OCI-LY7 (cell line): ENCODE data around the gene SPDYE6. TPM values are rescaled to one million over a fixed set of nuclear protein-coding genes. Genes with fewer than 3 reads are reported as not detected.

ENCODE experiments used
- BruUV-seq: library from RNA; stranded (reverse); fragments of 400-500 nt; replicated peaks from 2 replicates; lab custom pipeline; 2021; lab: Mats Ljungman, UMichigan
- CTCF ChIA-PET: fragments of 300-600 bp; sonication (Branson Sonifier 250); formaldehyde crosslinking; loops from one replicate; lab custom pipeline; 2022; ENCODE audit warnings: antibody characterized with exemption; ENCODE audit not compliant: unreplicated experiment; lab: Charles Lee
- POLR2A ChIA-PET: fragments of 300-600 bp; sonication (Branson Sonifier 250); formaldehyde crosslinking; loops from one replicate; lab custom pipeline; 2022; ENCODE audit warnings: antibody characterized with exemption; lab: Charles Lee
- DNase-seq: peaks from one replicate; pipeline ENCODE4 v3.0.0-alpha.2; 2015; ENCODE audit warnings: low spot score
- H2AFZ ChIP-seq: fragments of 200-600 bp; sonication (generic), shearing (Covaris generic); 2 replicates; pipeline ENCODE4 v1.6.1; 2014; ENCODE audit warnings: mild to moderate bottlenecking, antibody characterized with exemption, low read length, moderate library complexity
- H3K27ac ChIP-seq: fragments of 200-600 bp; sonication (generic); 2 replicates; pipeline ENCODE4 v1.5.1; 2014; ENCODE audit warnings: mixed run types, low read depth, mild to moderate bottlenecking, moderate library complexity, low read length, inconsistent platforms; ENCODE audit not compliant: poor library complexity, severe bottlenecking
- H3K36me3 ChIP-seq: fragments of 200-600 bp; sonication (generic); 2 replicates; pipeline ENCODE4 v1.6.1; 2014; ENCODE audit warnings: mild to moderate bottlenecking, antibody characterized with exemption, low read length, moderate library complexity, mixed read lengths; ENCODE audit not compliant: insufficient read depth
- H3K4me1 ChIP-seq: fragments of 200-600 bp; sonication (generic); 2 replicates; pipeline ENCODE4 v1.5.1; 2014; ENCODE audit warnings: mild to moderate bottlenecking, low read length; ENCODE audit not compliant: insufficient read depth, poor library complexity, severe bottlenecking
- H3K4me2 ChIP-seq: fragments of 200-600 bp; sonication (generic); 2 replicates; pipeline ENCODE4 v1.6.1; 2014; ENCODE audit warnings: mild to moderate bottlenecking, low read length
- H3K4me3 ChIP-seq: fragments of 200-600 bp; sonication (generic); 2 replicates; pipeline ENCODE4 v1.5.1; 2014; ENCODE audit warnings: mild to moderate bottlenecking, low read depth, low read length; ENCODE audit not compliant: poor library complexity, severe bottlenecking
- H3K79me2 ChIP-seq: fragments of 200-600 bp; sonication (generic); 2 replicates; pipeline ENCODE4 v1.6.1; 2016; ENCODE audit warnings: low read depth, mild to moderate bottlenecking, low read length, moderate library complexity, mixed read lengths; ENCODE audit not compliant: insufficient read depth
- H3K9me2 ChIP-seq: fragments of 200-600 bp; sonication (generic); 2 replicates; pipeline ENCODE4 v1.6.1; 2016; ENCODE audit warnings: mild to moderate bottlenecking, low read length, mixed read lengths; ENCODE audit not compliant: insufficient read depth
- H3K9me3 ChIP-seq: fragments of 200-600 bp; sonication (generic); 2 replicates; pipeline ENCODE4 v1.6.1; 2014; ENCODE audit warnings: mild to moderate bottlenecking, mixed run types, low read length, mixed read lengths
- H4K20me1 ChIP-seq: fragments of 200-600 bp; sonication (generic); 2 replicates; pipeline ENCODE4 v1.6.1; 2014; ENCODE audit warnings: mild to moderate bottlenecking, antibody characterized with exemption, low read length, moderate library complexity, mixed read lengths; ENCODE audit not compliant: insufficient read depth
- EZH2phosphoT487 ChIP-seq: fragments of 200-600 bp; sonication (generic); IDR thresholded peaks from 2 replicates; pipeline ENCODE4 v1.6.1; 2018; ENCODE audit warnings: low read depth, borderline replicate concordance, mild to moderate bottlenecking, mixed run types, antibody characterized with exemption, low read length, moderate library complexity, mixed read lengths
- intact Hi-C: fragments of 100-400 bp; cut with micrococcal nuclease; formaldehyde crosslinking; loops from one replicate; pipeline ENCODE4 v1.10.0; 2022; ENCODE audit not compliant: unreplicated experiment
- total RNA-seq, 2 experiments: library from RNA; depleted of rRNA in 1 of 2; stranded (reverse); fragments of >200 nt in 1 of 2; shearing (Covaris generic) in 1 of 2; gene quantifications; 2 replicates each; pipeline ENCODE4 v1.2.3, GENCODE V29; 2014 to 2022
- TF ChIP-seq, protein P1 (sequence below): fragments of 200-600 bp; sonication (generic); conservative IDR thresholded peaks from 2 replicates; pipeline ENCODE4 v1.5.1; 2014; ENCODE audit warnings: mild to moderate bottlenecking, antibody characterized with exemption, low read length, moderate library complexity, mixed read lengths

The SPDYE6 gene
- total RNA-seq, 2 experiments from 2014 or later, result not detected

DNA sequence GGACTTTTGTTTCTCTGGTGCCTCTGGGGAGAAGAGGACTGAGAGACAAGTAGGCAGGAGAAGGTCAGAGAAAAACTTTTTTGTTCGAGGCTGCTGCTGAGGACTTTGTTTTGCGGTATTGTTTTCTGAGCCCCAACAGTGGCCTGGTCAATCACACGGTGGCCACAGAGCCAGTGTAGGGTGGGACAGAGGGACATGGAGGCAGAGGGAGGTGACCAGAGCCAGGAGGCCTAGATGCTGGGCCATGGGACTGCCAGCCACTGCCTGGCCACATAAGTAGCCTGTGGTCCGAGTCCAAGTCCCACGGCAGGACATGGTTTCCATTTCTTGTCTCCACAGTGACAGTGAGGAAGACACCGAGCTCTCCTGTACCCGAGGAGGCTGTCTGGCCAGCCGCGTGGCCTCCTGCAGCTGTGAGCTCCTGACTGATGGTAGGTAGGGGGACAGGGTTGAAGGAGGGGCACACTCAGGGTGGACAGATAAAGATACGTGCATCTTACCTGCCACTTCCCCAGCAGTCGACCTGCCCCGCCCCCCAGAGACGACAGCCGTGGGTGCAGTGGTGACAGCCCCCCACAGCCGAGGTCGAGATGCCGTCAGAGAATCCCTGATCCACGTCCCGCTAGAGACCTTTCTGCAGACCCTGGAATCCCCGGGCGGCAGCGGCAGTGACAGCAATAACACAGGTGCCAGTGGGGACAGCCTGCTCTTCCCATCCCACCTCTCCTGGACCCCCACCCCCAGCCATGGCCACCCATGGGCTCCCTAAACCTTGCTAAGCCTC, 42.1 kb downstream of the SPDYE6 start:
- POLR2A ChIA-PET, result no interaction called here
- Histone ChIP-seq H3K9me3 (no peaks in the 10 kb centered on the region), H3K36me3 (peaks cover 99% of the 10 kb centered on the region), H2AFZ (no peak overlapping the region), H3K27ac (no peak overlapping the region), H3K4me2 (no peak overlapping the region), H4K20me1 (no peaks in the 10 kb centered on the region), H3K4me3 (no peak overlapping the region), H3K9me2 (no peaks in the 10 kb centered on the region), H3K79me2 (peaks cover 4% of the 10 kb centered on the region; the same call in 1 of the 2 replicates), H3K4me1 (peaks cover 37% of the 10 kb centered on the region)
- CTCF ChIA-PET, result no interaction called here
- BruUV-seq, result no TSS peak
- intact Hi-C loops, result no loop called here
- no peak for DNase-seq
- no peak for TF ChIP-seq EZH2phosphoT487
- TF ChIP-seq, protein P1, sequence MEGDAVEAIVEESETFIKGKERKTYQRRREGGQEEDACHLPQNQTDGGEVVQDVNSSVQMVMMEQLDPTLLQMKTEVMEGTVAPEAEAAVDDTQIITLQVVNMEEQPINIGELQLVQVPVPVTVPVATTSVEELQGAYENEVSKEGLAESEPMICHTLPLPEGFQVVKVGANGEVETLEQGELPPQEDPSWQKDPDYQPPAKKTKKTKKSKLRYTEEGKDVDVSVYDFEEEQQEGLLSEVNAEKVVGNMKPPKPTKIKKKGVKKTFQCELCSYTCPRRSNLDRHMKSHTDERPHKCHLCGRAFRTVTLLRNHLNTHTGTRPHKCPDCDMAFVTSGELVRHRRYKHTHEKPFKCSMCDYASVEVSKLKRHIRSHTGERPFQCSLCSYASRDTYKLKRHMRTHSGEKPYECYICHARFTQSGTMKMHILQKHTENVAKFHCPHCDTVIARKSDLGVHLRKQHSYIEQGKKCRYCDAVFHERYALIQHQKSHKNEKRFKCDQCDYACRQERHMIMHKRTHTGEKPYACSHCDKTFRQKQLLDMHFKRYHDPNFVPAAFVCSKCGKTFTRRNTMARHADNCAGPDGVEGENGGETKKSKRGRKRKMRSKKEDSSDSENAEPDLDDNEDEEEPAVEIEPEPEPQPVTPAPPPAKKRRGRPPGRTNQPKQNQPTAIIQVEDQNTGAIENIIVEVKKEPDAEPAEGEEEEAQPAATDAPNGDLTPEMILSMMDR, result no peak

DNA sequence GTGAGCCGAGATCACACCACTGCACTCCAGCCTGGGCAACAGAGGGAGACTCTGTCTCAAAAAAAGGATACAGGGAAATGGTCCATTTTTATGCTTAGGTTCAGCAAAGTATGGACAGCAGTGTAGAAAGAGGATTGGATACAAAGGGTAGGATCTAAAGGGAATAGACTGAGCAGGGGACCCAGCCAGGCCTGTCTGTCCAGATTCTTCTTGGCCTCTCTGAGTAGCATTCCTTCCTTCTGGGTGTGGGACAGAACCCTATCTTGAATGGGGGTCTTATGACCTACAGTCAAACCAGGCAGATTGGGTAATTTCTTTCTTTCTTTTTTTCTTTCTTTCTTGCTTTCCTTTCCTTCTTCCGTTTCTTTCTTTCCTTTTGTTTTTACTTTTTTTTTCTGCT, 43.9 kb downstream of the SPDYE6 start:
- BruUV-seq, result no TSS peak
- Histone ChIP-seq H4K20me1 (no peaks in the 10 kb centered on the region), H3K36me3 (peaks cover 99% of the 10 kb centered on the region), H3K79me2 (peaks cover 21% of the 10 kb centered on the region; the same call in 1 of the 2 replicates), H3K4me2 (peak overlapping the region; percentile 41), H2AFZ (no peak overlapping the region), H3K4me3 (no peak overlapping the region), H3K9me2 (no peaks in the 10 kb centered on the region), H3K9me3 (no peaks in the 10 kb centered on the region), H3K27ac (peak overlapping the region; percentile 55), H3K4me1 (peaks cover 56% of the 10 kb centered on the region)
- no peak for DNase-seq
- POLR2A ChIA-PET, result interaction anchor here (0.7 kb wide), 2 partner anchors 22 to 1680 kb away, joined by 5 to 6 read pairs; no protein-coding TSS in a partner anchor
- no peak for TF ChIP-seq EZH2phosphoT487
- TF ChIP-seq, protein P1, result no peak
- intact Hi-C loops, result no loop called here
- CTCF ChIA-PET, result no interaction called here

DNA sequence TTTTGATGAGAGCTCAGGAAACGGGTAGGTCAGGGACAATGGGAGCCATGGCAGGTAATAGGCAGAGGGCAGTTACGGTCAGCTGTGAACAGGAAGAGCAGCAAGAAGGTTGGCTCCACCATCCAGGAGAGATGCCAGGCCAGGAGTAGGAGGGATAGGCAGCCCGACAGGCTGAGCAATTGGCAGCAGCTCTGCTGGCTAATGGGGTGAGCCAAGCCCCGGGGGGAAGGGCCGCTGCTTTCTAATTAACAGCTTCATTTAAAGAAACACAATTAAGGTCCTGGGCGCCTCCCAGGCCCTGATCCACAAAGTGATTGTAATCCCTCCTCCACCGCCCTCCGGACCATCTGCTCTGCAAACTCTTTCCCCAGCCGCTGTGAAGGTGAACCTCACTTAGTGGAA, 45.8 kb downstream of the SPDYE6 start:
- ChIA-PET CTCF (no interaction called here), POLR2A (interaction anchor here (0.7 to 1.7 kb wide), 2 partner anchors 20 to 570 kb away, joined by 6 to 7 read pairs; no protein-coding TSS in a partner anchor)
- Histone ChIP-seq H3K9me3 (no peaks in the 10 kb centered on the region), H3K9me2 (no peaks in the 10 kb centered on the region), H4K20me1 (no peaks in the 10 kb centered on the region), H3K36me3 (peaks cover 85% of the 10 kb centered on the region), H3K79me2 (peaks cover 22% of the 10 kb centered on the region; the same call in 1 of the 2 replicates), H3K4me3 (no peak overlapping the region), H3K4me1 (peaks cover 68% of the 10 kb centered on the region), H2AFZ (no peak overlapping the region), H3K27ac (peak overlapping the region; percentile 26), H3K4me2 (no peak overlapping the region)
- BruUV-seq, result no TSS peak
- no peak for DNase-seq
- TF ChIP-seq, protein P1, result no peak
- no peak for TF ChIP-seq EZH2phosphoT487
- intact Hi-C loops, result no loop called here
